IPS-18c (cell line): ENCODE results near the gene PTPMT1.
"Not testable (repeated sequence)": the region's sequence is repeated elsewhere in the genome, so short reads cannot be mapped to it uniquely, and the experiment has no call there.

Experiments used
- H3K4me3 ChIP-seq: 2 replicates; pipeline ENCODE4 v1.7.0; 2013; ENCODE audit warnings: low read depth, mild to moderate bottlenecking, low read length, moderate library complexity; ENCODE audit not compliant: insufficient read depth
- H3K9me3 ChIP-seq: one replicate; pipeline ENCODE4 v1.6.1; 2013; ENCODE audit warnings: mild to moderate bottlenecking, low read length, moderate library complexity; ENCODE audit not compliant: control insufficient read depth, insufficient read depth

Gene PTPMT1, protein sequence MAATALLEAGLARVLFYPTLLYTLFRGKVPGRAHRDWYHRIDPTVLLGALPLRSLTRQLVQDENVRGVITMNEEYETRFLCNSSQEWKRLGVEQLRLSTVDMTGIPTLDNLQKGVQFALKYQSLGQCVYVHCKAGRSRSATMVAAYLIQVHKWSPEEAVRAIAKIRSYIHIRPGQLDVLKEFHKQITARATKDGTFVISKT

DNA sequence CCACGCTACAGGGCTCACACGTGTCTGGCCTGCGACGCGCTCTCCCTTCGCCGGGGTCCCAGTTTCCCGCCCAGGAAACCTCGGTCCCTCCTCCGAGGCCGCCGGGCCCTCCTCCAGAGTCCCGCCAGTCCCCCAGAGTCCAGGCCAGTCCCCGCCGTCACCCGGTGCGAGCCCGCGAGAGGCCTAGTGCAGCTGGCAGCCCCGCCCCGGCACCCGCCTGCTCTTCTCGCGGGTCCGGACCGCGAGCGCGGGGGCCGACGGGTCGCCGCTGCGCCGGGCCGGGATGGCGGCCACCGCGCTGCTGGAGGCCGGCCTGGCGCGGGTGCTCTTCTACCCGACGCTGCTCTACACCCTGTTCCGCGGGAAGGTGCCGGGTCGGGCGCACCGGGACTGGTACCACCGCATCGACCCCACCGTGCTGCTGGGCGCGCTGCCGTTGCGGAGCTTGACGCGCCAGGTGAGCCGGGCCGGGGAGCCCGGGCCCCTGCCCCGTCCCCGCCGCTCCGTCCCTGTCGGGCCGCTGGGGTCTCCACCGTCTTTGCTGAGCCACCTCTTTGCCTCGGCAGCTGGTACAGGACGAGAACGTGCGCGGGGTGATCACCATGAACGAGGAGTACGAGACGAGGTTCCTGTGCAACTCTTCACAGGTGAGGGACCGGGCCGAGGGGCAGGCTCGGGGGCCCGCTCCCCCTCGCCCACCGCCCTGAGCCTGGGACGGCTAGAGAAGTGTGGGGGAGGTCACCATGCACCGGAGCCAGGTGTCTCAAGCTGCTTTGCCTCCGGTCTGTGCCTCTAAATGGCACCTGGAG, at the start of gene PTPMT1:
Gene PTPMT1 (plus strand): TSS at position 260 of the 809 bp plus-strand sequence. CDS start 24 bp downstream, at position 284.
- H3K9me3 ChIP-seq = peaks cover 3% of the 10 kb centered on the region

DNA sequence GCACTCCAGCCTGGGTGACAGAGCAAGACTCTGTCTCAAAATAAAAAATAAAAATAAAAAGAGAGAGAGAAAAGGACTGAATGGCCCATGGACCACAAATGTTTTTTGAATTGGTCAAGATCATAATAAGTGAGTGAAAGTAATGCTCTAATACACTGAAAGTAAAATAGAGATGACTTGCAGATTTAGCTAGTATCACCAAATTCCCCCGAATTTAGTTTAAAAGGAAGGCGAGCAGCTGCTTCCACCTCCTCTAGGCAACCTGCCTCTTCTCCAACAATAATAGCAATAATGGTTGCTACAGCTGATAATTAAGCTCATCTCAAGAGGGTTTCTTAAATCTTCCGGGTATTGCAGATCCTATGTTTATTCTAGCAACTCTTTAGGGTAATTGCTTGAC, 49.2 kb upstream of the PTPMT1 start:
- no peak overlapping the region for H3K4me3 ChIP-seq
- H3K9me3 ChIP-seq = peaks cover 2% of the 10 kb centered on the region

More for the DNA sequence above, at the start of gene PTPMT1:
- peak within 1 kb of the TSS; percentile 93 for H3K4me3 ChIP-seq

- peaks cover 2% of the 10 kb centered on the region for H3K9me3 ChIP-seq
- H3K4me3 ChIP-seq = no peak overlapping the region
Measured at GRCh38 chr11:47516984-47517853, 48.2 kb upstream of the PTPMT1 start.

DNA sequence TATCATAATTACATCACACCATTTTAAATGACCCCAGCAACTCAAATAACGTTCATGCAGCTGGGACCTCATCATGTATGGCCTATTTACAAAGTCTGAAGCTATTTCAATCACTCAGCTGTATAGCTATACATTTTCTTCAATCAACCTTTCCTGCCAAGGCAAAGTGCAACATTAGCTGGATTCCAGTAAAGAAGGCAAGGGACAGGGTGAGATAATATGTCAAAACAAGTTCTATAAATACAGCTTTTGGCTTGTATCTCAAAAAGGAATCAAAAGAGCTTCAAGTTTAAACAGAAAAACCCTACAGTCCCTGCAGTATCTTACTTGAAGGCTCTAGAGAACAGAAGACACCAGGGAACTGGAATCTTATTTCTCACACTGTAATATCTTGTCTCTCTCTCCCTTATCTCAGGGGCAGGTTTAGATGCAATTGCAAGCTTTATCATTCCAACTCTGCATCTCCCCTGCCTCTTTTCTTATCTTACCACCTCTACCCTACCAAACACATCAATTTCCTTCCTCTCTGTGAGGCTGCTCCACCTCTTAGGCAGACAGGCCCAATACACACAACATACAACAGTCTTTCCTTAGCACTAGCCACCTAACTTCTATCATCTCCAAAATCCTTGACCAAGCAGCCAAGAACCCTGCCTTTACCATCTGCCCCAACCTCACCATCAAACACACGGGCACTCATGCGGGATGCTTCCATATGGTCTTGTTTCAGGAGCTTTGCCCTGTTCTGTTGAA, 47.0 kb upstream of the PTPMT1 start:
- Histone ChIP-seq H3K4me3 (no peak overlapping the region), H3K9me3 (peaks cover 2% of the 10 kb centered on the region)

GRCh38 chr11:47523490-47524225, 41.7 kb upstream of the PTPMT1 start:
- Histone ChIP-seq H3K9me3 (peaks cover 2% of the 10 kb centered on the region), H3K4me3 (no peak overlapping the region)

DNA sequence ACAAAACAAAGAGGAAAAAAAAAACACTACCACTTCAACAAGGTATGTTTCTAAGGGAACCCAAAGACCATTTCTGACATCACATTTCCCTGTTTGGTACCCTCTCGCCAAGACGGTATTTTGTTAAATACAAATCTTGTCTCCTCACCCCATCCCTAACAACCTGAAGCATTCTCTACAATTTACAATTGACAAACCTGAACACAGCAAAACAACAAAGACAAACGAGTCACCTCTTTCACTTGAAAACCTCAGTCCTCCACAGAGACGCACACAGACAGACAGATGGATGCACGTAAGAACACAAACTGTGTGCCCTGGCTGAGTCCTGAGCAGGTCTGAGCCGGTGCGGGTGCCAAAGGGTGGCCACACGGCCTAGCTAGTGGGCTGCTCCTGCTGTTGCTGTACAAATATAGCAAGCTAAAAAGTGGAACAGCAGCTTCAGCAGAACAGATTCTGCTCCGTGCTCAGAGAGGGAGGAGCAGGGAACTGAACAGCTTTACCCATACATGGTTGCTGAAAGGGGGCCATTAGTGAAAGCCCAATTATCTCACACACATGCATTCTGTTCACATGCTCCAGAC, 41.0 kb upstream of the PTPMT1 start:
- Histone ChIP-seq H3K9me3 (peaks cover 2% of the 10 kb centered on the region), H3K4me3 (no peak overlapping the region)

GRCh38 chr11:47526032-47526431, 39.4 kb upstream of the PTPMT1 start:
- H3K4me3 ChIP-seq, H3K9me3 ChIP-seq: not testable (repeated sequence)

GRCh38 chr11:47527186-47527585, 38.2 kb upstream of the PTPMT1 start:
- Histone ChIP-seq H3K4me3 (no peak overlapping the region), H3K9me3 (no peaks in the 10 kb centered on the region)

GRCh38 chr11:47529951-47530350, 35.4 kb upstream of the PTPMT1 start:
- no peaks in the 10 kb centered on the region for H3K9me3 ChIP-seq
- H3K4me3 ChIP-seq = no peak overlapping the region

GRCh38 chr11:47530721-47531120, 34.7 kb upstream of the PTPMT1 start:
- not testable (repeated sequence) for H3K4me3 ChIP-seq, H3K9me3 ChIP-seq

DNA sequence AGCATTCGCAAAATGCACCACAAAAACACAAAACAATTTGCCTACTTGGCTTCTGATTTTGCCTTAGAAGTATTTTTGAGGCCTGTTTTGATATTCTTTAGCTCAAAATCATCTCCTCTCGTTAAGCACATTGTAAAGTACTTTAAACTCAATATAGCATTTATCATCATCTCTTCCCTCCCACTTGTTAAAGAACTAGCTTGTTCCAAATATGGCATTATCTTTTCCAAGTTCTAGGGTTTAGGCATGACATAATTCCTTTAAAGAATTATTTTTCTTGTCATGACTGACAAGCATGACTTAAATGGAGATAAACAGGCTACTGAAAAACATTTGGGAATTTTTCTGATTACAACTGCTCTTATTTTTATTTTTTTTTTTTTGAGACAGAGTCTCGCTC, 33.7 kb upstream of the PTPMT1 start:
- no peak overlapping the region for H3K4me3 ChIP-seq
- no peaks in the 10 kb centered on the region for H3K9me3 ChIP-seq

- H3K4me3 ChIP-seq = no peak overlapping the region
- no peaks in the 10 kb centered on the region for H3K9me3 ChIP-seq
Measured at GRCh38 chr11:47532597-47533213, 32.7 kb upstream of the PTPMT1 start.

- Histone ChIP-seq H3K9me3 (no peaks in the 10 kb centered on the region), H3K4me3 (no peak overlapping the region)
Measured at GRCh38 chr11:47533690-47534151, 31.7 kb upstream of the PTPMT1 start.

- Histone ChIP-seq H3K4me3 (no peak overlapping the region), H3K9me3 (no peaks in the 10 kb centered on the region)
Measured at GRCh38 chr11:47534704-47535251, 30.6 kb upstream of the PTPMT1 start.

GRCh38 chr11:47536915-47537314, 28.5 kb upstream of the PTPMT1 start:
- H3K9me3 ChIP-seq = no peaks in the 10 kb centered on the region
- no peak overlapping the region for H3K4me3 ChIP-seq
